ENCODE measurements around the gene ST7.

The ST7 gene

GRCh38 chr7:117101026-117101425, 147.7 kb downstream of the ST7 start:
- no peak for TF ChIP-seq CTCF (IDR thresholded peaks at IDR 0.05; ENCODE audit: low read depth, low read length)
- no peak overlapping the region for H3K4me3 ChIP-seq (ENCODE audit: low read depth, low read length)

- no peak overlapping the region for H3K4me3 ChIP-seq (ENCODE audit: low read depth, low read length)
Measured at GRCh38 chr7:117110480-117111315, 157.4 kb downstream of the ST7 start.

GRCh38 chr7:117111535-117111934, 158.2 kb downstream of the ST7 start:
- H3K4me3 ChIP-seq (ENCODE audit: low read depth, low read length): no peak overlapping the region
- no peak for TF ChIP-seq CTCF (IDR thresholded peaks at IDR 0.05; ENCODE audit: low read depth, low read length)

More at GRCh38 chr7:117110480-117111315, 157.4 kb downstream of the ST7 start:
- no peak for TF ChIP-seq CTCF (IDR thresholded peaks at IDR 0.05; ENCODE audit: low read depth, low read length)

- H3K4me3 ChIP-seq (ENCODE audit: low read depth, low read length): no peak overlapping the region
- no peak for TF ChIP-seq CTCF (IDR thresholded peaks at IDR 0.05; ENCODE audit: low read depth, low read length)
Measured at GRCh38 chr7:117112640-117113039, 159.3 kb downstream of the ST7 start.

GRCh38 chr7:117113871-117114270, 160.6 kb downstream of the ST7 start:
- no peak overlapping the region for H3K4me3 ChIP-seq (ENCODE audit: low read depth, low read length)
- no peak for TF ChIP-seq CTCF (IDR thresholded peaks at IDR 0.05; ENCODE audit: low read depth, low read length)

- H3K4me3 ChIP-seq (ENCODE audit: low read depth, low read length): no peak overlapping the region
- no peak for TF ChIP-seq CTCF (IDR thresholded peaks at IDR 0.05; ENCODE audit: low read depth, low read length)
Measured at GRCh38 chr7:117114272-117114671, 161.0 kb downstream of the ST7 start.

- no peak overlapping the region for H3K4me3 ChIP-seq (ENCODE audit: low read depth, low read length)
- TF ChIP-seq CTCF (IDR thresholded peaks at IDR 0.05; ENCODE audit: low read depth, low read length): no peak
Measured at GRCh38 chr7:117116211-117116610, 162.9 kb downstream of the ST7 start.
